Ectodermal cell (in vitro differentiated cells): ENCODE data around the gene D2HGDH.
"Not testable (repeated sequence)": the region's sequence is repeated elsewhere in the genome, so short reads cannot be mapped to it uniquely, and the experiment has no call there.

Experiments
- H3K27ac ChIP-seq: 2 replicates; pipeline ENCODE4 v1.7.0; 2013; ENCODE audit warnings: mild to moderate bottlenecking, low read depth, low read length; ENCODE audit not compliant: insufficient read depth, poor library complexity, severe bottlenecking
- H3K27me3 ChIP-seq: 2 replicates; pipeline ENCODE4 v1.7.0; 2013; ENCODE audit warnings: mild to moderate bottlenecking, low read length; ENCODE audit not compliant: insufficient read depth, control insufficient read depth, poor library complexity, severe bottlenecking
- H3K36me3 ChIP-seq: one replicate; pipeline ENCODE4 v1.7.0; 2013; ENCODE audit warnings: low read length; ENCODE audit not compliant: control insufficient read depth, insufficient read depth
- H3K4me1 ChIP-seq: one replicate; pipeline ENCODE4 v1.7.0; 2013; ENCODE audit warnings: low read length; ENCODE audit not compliant: control insufficient read depth, insufficient read depth
- H3K4me3 ChIP-seq: 2 replicates; pipeline ENCODE4 v1.7.0; 2013; ENCODE audit warnings: low read depth, low read length, control low read depth; ENCODE audit not compliant: insufficient read depth
- H3K9me3 ChIP-seq: 2 replicates; pipeline ENCODE4 v1.7.0; 2013; ENCODE audit warnings: mild to moderate bottlenecking, low read length, moderate library complexity; ENCODE audit not compliant: control insufficient read depth
- WGBS, 2 experiments: methylation state at CpG; one replicate each; pipeline ENCODE4 v1.1.7; 2013; ENCODE audit warnings: missing lambda C conversion rate in 2 of 2; 5-methylcytosine and 5-hydroxymethylcytosine counted together

Gene D2HGDH

DNA sequence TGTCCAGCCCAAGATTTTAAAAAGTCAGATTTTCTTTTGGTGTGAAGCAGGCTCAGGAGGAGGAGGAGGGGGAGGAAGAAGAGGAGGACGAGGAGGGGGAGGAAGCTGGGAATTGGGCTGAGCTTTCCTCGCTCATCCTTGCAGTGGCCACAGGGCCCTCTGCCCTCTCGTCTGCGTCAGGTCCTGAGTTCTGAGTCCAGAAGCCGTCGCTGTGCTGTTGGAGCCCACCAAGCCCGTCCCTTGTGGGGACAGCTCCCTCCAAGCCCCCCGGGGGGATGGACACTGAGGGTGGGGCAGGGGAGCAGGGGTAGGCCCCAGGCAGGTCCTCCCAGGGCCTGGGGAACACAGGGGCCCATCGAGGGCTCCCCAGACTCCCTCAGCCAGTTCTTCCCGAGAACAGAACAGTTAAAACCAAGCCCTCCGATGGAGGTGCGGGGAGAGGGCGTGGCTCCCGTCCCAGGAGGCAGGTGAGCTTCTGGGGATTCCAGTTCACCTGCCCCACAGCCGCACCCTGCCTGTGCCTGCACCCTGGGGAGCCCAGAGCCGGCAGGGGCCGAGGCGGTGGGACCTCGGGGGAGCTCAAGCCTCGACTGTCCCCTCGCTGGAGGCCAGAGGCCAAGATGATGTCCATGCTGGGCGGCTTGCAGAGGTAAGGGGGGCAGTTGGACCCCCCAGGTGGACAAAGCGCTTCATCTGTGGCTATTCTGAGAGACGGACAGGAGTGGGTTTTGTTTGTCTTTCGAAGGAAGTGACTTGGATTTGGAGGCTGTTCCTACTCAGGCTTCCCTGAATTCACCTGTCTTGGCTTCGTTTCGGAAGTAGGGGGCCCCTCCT is 42.1 kb downstream of the D2HGDH start, which contains the start of gene GAL3ST2:
Gene GAL3ST2 (plus strand): TSS at position 487 of the 834 bp plus-strand sequence. CDS start 134 bp downstream, at position 621.
- H3K9me3 ChIP-seq, result no peaks in the 10 kb centered on the region
- H3K27me3 ChIP-seq, result no peaks in the 10 kb centered on the region
- H3K36me3 ChIP-seq, result no peaks in the 10 kb centered on the region
- H3K4me3 ChIP-seq, result no peak within 1 kb of the TSS
- peaks cover 15% of the 10 kb centered on the region for H3K4me1 ChIP-seq
- 85 to 87% methylated on average over 27 of the region's 27 CpGs for WGBS, 2 experiments
- no peak within 1 kb of the TSS for H3K27ac ChIP-seq

DNA sequence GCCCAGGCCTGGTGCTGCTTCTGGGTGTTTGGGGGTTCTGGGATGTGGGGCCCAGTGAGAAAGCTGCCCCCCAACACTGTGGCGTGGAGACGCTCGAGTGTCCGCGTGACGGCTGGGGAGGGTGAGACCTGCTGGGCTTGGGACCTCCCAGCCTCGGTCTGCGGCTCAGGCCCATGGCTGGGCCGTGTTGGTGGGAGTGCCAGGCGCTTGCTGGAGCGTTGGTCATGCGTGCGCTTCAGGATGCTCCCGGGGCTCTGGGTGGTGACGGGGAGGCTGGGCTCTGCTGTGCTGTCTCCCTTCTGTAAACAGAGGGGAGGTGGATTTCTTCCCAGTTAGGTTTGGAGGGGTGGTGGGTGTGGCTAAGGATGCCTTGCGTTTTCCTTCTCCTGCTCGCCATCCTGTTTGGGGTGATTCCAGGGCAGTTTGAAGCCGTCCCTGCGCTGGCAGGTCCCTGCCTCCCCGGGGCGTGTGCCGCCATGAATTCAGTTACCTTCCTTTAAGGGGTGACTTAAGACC is 42.8 kb downstream of the D2HGDH start:
- WGBS, 2 experiments, result 84% methylated on average over 22 of the region's 22 CpGs
- Histone ChIP-seq H3K4me3 (no peak overlapping the region), H3K9me3 (no peaks in the 10 kb centered on the region), H3K27me3 (no peaks in the 10 kb centered on the region), H3K36me3 (no peaks in the 10 kb centered on the region), H3K27ac (no peak overlapping the region), H3K4me1 (peaks cover 15% of the 10 kb centered on the region)

DNA sequence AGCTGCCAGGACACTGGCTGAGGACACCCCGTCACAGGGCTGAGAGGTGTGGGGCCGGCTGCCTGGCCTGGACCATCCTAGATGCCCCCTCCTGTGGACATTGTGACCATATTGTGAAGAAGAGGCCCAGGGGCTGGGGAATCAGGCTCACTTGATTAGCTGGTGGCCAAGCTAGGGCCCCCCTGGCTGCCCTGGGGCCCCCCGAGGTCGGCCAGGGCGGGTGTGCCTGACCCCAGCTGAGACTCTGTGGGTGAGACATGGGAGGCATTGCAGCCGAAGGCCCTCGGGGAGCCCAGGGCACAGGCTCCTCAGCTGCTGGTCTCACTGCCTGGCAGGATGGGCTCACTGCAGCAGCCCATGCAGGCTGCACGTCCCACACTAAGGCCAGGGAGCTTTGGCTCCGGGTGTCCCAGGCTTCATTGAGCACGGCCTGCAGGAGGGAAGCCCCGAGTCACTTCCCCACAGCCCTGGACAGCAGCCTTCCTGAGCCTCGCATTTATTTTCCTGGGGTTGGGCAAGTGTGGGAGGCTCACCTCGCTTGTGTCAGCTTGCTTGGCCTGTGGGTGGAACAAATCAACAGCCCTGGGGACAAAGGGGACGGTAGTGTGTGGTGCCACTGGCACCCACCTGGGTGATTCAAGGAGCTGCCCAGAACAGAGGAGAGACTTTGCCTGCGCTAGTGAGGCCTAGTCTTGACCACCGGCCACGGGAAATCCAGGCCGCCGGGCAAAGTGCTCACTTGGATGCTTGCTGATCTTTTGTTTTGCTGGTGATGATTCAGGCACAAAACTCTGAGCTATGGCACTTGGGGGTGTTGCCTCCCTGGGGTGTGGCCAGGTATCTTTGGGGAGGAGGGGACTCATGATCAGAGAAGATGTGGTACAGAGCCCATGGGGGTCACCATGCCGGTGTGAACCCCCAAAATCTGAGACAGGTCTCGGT is 43.5 kb downstream of the D2HGDH start:
- WGBS, 2 experiments, result 77 to 78% methylated on average over 21 of the region's 21 CpGs
- no peak overlapping the region for H3K27ac ChIP-seq
- H3K9me3 ChIP-seq, result peaks cover 2% of the 10 kb centered on the region
- H3K4me1 ChIP-seq, result peaks cover 15% of the 10 kb centered on the region
- H3K36me3 ChIP-seq, result no peaks in the 10 kb centered on the region
- H3K4me3 ChIP-seq, result no peak overlapping the region
- H3K27me3 ChIP-seq, result no peaks in the 10 kb centered on the region

DNA sequence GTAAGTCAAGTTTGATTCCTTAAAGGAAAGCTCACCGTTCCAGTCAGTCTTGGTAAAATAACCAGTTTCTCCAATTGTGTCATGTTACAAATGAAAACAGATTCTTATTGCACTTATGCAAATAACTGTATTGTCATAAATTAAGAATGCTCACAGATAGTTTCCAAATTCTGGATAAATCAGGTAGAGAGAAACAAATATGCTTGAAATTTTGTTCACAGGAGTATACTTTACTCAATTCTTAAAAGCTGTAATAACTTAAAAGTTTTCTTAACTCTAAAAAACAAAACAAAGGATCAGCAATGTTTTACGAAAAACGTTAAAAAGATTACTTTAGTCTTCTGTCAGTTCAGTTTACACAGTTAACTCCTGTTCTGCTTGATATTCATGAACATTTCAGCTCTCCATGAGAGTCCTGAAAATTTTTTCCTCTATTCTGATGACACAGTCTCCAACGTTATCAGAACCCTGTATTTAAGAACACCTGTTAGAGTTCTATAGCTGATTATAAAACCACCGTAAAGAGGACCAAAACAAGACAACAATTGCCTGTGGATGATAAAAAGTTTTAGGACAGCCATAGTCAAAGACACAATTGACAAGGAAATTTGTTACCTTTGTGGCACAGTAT is 46.6 kb downstream of the D2HGDH start:
- Histone ChIP-seq H3K27ac (no peak overlapping the region), H3K27me3 (no peaks in the 10 kb centered on the region), H3K4me3 (no peak overlapping the region), H3K36me3 (no peaks in the 10 kb centered on the region), H3K9me3 (peaks cover 2% of the 10 kb centered on the region), H3K4me1 (peaks cover 15% of the 10 kb centered on the region)
- WGBS, 2 experiments, result 89 to 92% methylated on average over 5 of the region's 5 CpGs

DNA sequence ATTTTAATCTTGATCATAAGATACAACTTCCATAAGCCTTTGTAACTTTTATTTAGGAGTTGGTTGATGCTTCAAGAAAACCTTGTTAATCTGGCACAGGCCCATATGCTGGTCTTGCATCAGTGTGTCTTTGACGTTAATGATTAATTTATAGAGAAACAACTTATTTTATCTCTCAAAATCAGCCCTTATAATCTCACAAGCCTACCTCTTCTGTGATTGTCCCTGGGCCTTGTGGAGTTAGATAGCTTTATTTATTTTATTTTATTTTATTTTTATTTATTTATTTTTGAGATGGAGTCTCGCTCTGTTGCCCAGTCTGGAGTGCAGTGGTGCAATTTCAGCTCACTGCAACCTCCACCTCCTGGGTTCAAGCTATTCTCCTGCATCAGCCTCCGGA is 47.6 kb downstream of the D2HGDH start:
- 86 to 87% methylated on average over 2 to 3 of the region's 3 CpGs for WGBS, 2 experiments
- peaks cover 12% of the 10 kb centered on the region for H3K4me1 ChIP-seq
- not testable (repeated sequence) for H3K4me3 ChIP-seq, H3K27ac ChIP-seq, H3K27me3 ChIP-seq, H3K9me3 ChIP-seq, H3K36me3 ChIP-seq

DNA sequence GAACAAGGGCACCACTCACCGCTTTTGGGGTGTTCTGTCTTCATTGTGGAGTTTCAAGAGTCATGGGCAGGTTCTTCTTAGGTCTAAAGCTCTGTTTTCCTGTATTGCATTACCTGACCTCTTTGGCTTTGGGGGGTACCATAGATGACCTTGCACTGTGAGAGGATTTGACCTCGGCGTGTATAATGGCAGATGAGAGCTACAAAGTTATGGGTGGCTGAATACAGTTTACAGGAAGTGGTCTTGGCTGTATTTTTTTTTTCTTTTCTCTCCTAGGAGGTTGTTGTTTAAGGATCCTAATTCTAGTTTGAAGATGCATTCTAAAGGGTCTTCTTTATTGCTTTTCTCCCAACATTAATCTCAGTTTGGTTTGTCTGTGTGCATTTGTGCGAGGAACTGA is 53.7 kb downstream of the D2HGDH start:
- H3K4me1 ChIP-seq, result no peaks in the 10 kb centered on the region
- no peaks in the 10 kb centered on the region for H3K9me3 ChIP-seq
- H3K27me3 ChIP-seq, result no peaks in the 10 kb centered on the region
- H3K36me3 ChIP-seq, result no peaks in the 10 kb centered on the region
- no peak overlapping the region for H3K4me3 ChIP-seq
- 87 to 94% methylated on average over 4 of the region's 4 CpGs for WGBS, 2 experiments
- no peak overlapping the region for H3K27ac ChIP-seq

DNA sequence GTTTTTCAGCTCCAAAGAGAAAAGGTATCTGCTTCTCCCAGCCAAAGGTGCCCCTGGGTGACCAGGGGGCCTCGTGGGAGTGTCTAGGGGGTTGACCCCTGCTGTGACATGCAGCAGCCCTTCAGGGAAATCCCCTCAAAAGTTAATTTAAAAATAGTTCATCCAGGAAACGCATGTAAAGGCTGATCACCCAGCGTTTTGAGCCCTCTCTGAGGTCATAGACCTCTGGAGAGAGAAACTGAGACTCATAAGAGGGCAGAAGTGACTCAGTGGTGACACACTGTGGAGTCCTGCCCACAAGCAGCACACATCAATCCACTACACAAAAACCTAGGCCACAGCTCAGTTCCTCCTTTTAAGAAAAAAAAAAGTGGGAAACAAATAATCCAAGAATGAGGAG is 54.1 kb downstream of the D2HGDH start:
- no peaks in the 10 kb centered on the region for H3K36me3 ChIP-seq
- no peak overlapping the region for H3K4me3 ChIP-seq
- 75 to 80% methylated on average over 3 of the region's 3 CpGs for WGBS, 2 experiments
- no peaks in the 10 kb centered on the region for H3K4me1 ChIP-seq
- H3K27ac ChIP-seq, result no peak overlapping the region
- no peaks in the 10 kb centered on the region for H3K9me3 ChIP-seq
- H3K27me3 ChIP-seq, result no peaks in the 10 kb centered on the region

DNA sequence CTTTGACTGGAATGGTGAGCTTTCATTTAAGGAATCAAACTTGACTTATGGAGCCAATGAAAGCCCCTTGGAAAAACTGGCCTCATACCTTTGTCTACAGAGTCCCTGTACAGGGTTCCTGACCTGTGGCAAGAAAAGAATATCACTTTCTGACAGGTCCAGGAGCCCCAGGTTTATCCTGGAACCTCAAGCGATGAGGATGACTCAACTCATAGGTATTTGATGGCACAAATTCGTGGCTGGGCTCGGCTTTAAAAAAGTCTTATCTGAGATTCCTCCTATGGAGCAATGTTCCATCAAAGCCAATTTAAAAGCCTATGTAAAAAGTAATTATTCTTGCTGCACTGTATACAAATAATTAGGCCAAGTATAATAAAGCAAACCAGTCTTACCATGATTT is 57.0 kb downstream of the D2HGDH start:
- H3K27ac ChIP-seq, H3K9me3 ChIP-seq, H3K27me3 ChIP-seq, H3K4me3 ChIP-seq, H3K4me1 ChIP-seq, H3K36me3 ChIP-seq: not testable (repeated sequence)
- WGBS, 2 experiments, result 82 to 94% methylated on average over 3 of the region's 3 CpGs

DNA sequence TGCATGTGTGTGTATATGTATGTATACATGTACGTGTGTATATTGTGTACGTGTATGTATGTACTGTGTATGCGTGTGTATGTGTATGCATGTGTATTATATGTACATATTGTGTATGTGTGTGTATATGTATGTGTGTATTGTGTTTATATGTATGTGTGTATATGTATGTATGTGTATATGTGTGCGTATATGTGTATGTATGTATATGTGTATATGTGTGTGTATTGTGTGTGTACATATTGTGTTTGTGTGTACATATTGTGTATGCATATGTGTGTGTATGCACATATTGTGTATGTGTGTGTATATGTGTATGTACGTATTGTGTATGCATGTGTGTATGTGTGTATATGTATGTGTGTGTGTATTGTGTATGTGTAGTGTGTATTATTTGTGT is 59.0 kb downstream of the D2HGDH start:
- no peak overlapping the region for H3K27ac ChIP-seq
- 93 to 94% methylated on average over 5 of the region's 5 CpGs for WGBS, 2 experiments
- no peaks in the 10 kb centered on the region for H3K36me3 ChIP-seq
- no peaks in the 10 kb centered on the region for H3K9me3 ChIP-seq
- H3K27me3 ChIP-seq, result no peaks in the 10 kb centered on the region
- peaks cover 6% of the 10 kb centered on the region for H3K4me1 ChIP-seq
- H3K4me3 ChIP-seq, result no peak overlapping the region
